Natural killer cell treated with Interleukin-12 subunit alpha and Interleukin-12 subunit beta and Interleukin-15 and Interleukin-18, amount 100 ng/mL, for 72 hours (primary cell): ENCODE measurements around the gene RNGTT. TPM values are rescaled to one million over a fixed set of nuclear protein-coding genes. Genes with fewer than 3 reads are reported as not detected.
A peak's percentile ranks its signal among the peaks of the same experiment; 100 is the strongest.
"Not testable (repeated sequence)": the region's sequence is repeated elsewhere in the genome, so short reads cannot be mapped to it uniquely, and the experiment has no call there.

ENCODE experiments used
- ATAC-seq, 2 donors: fragments of 150-1000 bp; cut with Tn5 transposase in 1 of 2; sonication (Bioruptor Pico), chemical (Tn5 transposase) in 1 of 2; 2 replicates each; pipeline ENCODE4 v1.10.0; 2021
- DNase-seq: peaks from one replicate; pipeline ENCODE4 v3.0.0; 2022; ENCODE audit warnings: low spot score
- H3K27ac Mint-ChIP-seq, 2 donors: 1 replicate in 1 of 2; 2 replicates in 1 of 2; pipeline ENCODE4 v1.8.0; 2022; ENCODE audit warnings: mixed read lengths in 2 of 2, mild to moderate bottlenecking in 1 of 2, moderate library complexity in 1 of 2
- H3K27me3 Mint-ChIP-seq, 2 donors: 1 replicate in 1 of 2; 2 replicates in 1 of 2; pipeline ENCODE4 v1.8.0; 2022; ENCODE audit warnings: mixed read lengths in 2 of 2
- H3K36me3 Mint-ChIP-seq: one replicate; pipeline ENCODE4 v1.8.0; 2022; ENCODE audit warnings: mixed read lengths
- H3K4me1 Mint-ChIP-seq, 2 donors: 1 replicate in 1 of 2; 2 replicates in 1 of 2; pipeline ENCODE4 v1.8.0; 2022; ENCODE audit warnings: low read depth in 2 of 2, mixed read lengths in 2 of 2, mild to moderate bottlenecking in 1 of 2
- H3K4me3 Mint-ChIP-seq: one replicate; pipeline ENCODE4 v1.8.0; 2022; ENCODE audit warnings: mixed read lengths
- H3K9me3 Mint-ChIP-seq: 2 replicates; pipeline ENCODE4 v1.8.0; 2022; ENCODE audit warnings: mixed read lengths
- total RNA-seq, 2 donors: library from RNA; stranded (reverse); gene quantifications; one replicate each; pipeline ENCODE4 v1.2.3, GENCODE V29; 2022

Gene RNGTT
- total RNA-seq, 2 donors from 2014 or later = 26.9 to 36.4 TPM

DNA sequence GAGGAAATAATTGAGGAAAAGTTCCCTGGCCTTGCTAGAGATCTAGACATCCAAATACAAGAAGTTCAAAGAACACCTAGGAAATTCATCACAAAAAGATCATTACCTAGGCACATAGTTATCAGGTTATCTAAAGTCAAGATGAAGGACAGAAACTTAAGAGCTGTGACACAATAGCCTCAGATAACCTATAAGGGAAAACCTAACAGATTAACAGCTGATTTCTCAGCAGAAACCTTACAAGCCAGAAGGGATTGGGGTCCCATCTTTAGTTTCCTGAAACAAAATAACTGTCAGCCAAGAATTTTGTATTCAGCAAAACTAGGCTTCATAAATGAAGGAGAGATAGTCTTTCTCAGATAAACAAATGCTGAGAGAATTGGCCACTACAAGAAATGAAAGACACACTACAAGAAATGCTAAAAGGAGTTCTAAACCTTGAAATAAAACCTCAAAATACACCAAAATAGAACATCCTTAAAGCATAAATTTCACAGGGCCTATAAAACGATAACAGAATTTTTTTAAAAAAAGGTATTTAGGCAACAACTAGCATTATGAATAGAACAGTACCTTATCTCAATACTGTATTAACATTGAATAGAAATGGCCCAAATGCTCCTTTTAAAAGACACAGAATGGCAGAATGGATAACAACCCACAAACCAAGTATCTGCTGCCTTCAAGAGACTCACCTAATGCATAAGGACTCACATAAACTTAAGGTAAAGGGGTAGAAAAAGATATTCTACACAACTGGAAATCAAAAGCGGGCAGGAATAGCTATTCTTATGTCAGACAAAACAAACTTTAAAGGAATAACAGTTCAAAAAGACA lies 9.7 kb downstream of the RNGTT start:
- peaks cover 30% of the 10 kb centered on the region for H3K36me3 Mint-ChIP-seq

GRCh38 chr6:88952065-88952704 lies 11.2 kb downstream of the RNGTT start:
- Mint-ChIP-seq H3K27me3 (no peaks in the 10 kb centered on the region), H3K4me3 (no peak overlapping the region), H3K4me1 (peaks cover 14 to 25% of the 10 kb centered on the region in 2 donors), H3K27ac (no peak overlapping the region), H3K36me3 (peaks cover 30% of the 10 kb centered on the region), H3K9me3 (peaks cover 8% of the 10 kb centered on the region)
- no peak for ATAC-seq
- no peak for DNase-seq

More for the DNA sequence above, 9.7 kb downstream of the RNGTT start:
- H3K27me3 Mint-ChIP-seq = no peaks in the 10 kb centered on the region
- peaks cover 8% of the 10 kb centered on the region for H3K9me3 Mint-ChIP-seq
- no peak for DNase-seq
- peaks cover 25 to 38% of the 10 kb centered on the region in 2 donors for H3K4me1 Mint-ChIP-seq
- ATAC-seq = no peak
- H3K27ac Mint-ChIP-seq = no peak overlapping the region
- no peak overlapping the region for H3K4me3 Mint-ChIP-seq

DNA sequence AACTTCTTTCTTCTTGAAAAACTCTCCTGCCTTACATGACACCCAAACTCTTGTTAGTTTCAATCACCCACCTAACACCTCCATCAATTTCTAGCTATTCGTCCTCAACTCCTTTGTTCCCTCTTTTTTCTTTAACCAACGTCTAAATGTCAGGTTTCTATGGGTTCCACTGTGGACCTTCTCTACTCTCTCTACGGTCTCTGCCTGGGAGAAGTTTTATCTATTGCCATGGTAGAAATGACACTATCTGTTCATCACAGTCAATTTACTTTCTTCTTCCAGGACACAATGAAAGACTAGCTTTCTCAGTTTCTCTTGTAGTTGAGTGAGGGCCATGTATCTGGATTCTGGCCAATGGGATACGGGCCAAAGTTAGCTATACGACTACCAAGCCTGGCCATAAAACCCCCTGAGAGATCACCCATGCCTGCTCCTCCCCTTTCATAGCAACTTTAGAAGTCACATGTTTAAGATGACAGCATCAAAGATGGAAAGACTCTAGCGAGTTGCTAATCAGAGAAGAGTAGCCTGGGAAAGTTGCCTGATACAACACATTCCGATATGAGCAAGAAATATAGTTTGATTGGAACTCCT lies 17.9 kb downstream of the RNGTT start:
- Mint-ChIP-seq H3K36me3 (peaks cover 5% of the 10 kb centered on the region), H3K9me3 (no peaks in the 10 kb centered on the region)

GRCh38 chr6:88933521-88933920 lies 29.9 kb downstream of the RNGTT start:
- Mint-ChIP-seq H3K4me3 (no peak overlapping the region), H3K36me3 (peaks cover 62% of the 10 kb centered on the region), H3K9me3 (peaks cover 9% of the 10 kb centered on the region), H3K27ac (no peak overlapping the region), H3K27me3 (no peaks in the 10 kb centered on the region), H3K4me1 (peaks cover 0 to 8% of the 10 kb centered on the region in 2 donors)
- ATAC-seq (no peak), DNase-seq (no peak)

More for the DNA sequence above, 17.9 kb downstream of the RNGTT start:
- ATAC-seq (no peak), DNase-seq (no peak)
- H3K4me3 Mint-ChIP-seq = no peak overlapping the region
- H3K27ac Mint-ChIP-seq = no peak overlapping the region
- no peaks in the 10 kb centered on the region for H3K27me3 Mint-ChIP-seq
- peaks cover 0 to 3% of the 10 kb centered on the region in 2 donors for H3K4me1 Mint-ChIP-seq

DNA sequence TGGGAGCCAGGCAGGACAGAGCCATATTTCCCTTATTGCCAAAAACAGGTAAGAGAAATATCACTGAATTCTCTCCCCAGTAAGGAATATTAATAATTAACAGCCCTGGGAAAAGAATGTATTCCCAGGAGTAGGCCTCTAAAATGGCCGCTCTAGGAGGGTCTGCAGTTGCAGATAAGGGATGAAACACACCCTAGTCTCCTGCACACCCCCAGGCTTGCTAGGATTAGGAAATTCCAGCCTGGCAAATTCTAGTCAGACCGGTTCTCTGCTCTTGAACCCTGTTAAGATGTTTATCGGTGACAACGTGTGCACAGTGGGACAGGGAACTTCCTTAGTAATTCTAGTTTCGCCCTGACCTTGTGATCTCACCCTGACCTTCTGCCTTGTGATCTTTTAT lies 31.4 kb downstream of the RNGTT start:
- peaks cover 49% of the 10 kb centered on the region for H3K36me3 Mint-ChIP-seq
- not testable (repeated sequence) for H3K4me1 Mint-ChIP-seq, H3K9me3 Mint-ChIP-seq, H3K4me3 Mint-ChIP-seq, DNase-seq, H3K27ac Mint-ChIP-seq, H3K27me3 Mint-ChIP-seq, ATAC-seq

- Mint-ChIP-seq H3K9me3 (no peaks in the 10 kb centered on the region), H3K36me3 (peaks cover 5% of the 10 kb centered on the region), H3K27ac (no peak overlapping the region), H3K4me1 (peaks cover 0 to 5% of the 10 kb centered on the region in 2 donors), H3K4me3 (no peak overlapping the region), H3K27me3 (no peaks in the 10 kb centered on the region)
- DNase-seq (no peak), ATAC-seq (no peak)
Measured at GRCh38 chr6:88922775-88923548, 40.5 kb downstream of the RNGTT start.

GRCh38 chr6:88921734-88922133 lies 41.7 kb downstream of the RNGTT start:
- Mint-ChIP-seq H3K27ac (no peak overlapping the region), H3K4me1 (peaks cover 0 to 5% of the 10 kb centered on the region in 2 donors), H3K36me3 (peaks cover 5% of the 10 kb centered on the region), H3K27me3 (no peaks in the 10 kb centered on the region), H3K9me3 (no peaks in the 10 kb centered on the region), H3K4me3 (no peak overlapping the region)
- no peak for DNase-seq
- ATAC-seq = no peak

- peaks cover 0 to 5% of the 10 kb centered on the region in 2 donors for H3K4me1 Mint-ChIP-seq
- H3K27ac Mint-ChIP-seq = no peak overlapping the region
- no peak for DNase-seq
Measured at GRCh38 chr6:88920774-88921733, 42.4 kb downstream of the RNGTT start.

GRCh38 chr6:88920088-88920487 lies 43.3 kb downstream of the RNGTT start:
- H3K27ac Mint-ChIP-seq = no peak overlapping the region
- no peak overlapping the region for H3K4me3 Mint-ChIP-seq
- H3K36me3 Mint-ChIP-seq = peaks cover 8% of the 10 kb centered on the region
- H3K27me3 Mint-ChIP-seq = no peaks in the 10 kb centered on the region
- ATAC-seq = no peak
- DNase-seq = no peak
- H3K9me3 Mint-ChIP-seq = no peaks in the 10 kb centered on the region
- peaks cover 0 to 5% of the 10 kb centered on the region in 2 donors for H3K4me1 Mint-ChIP-seq

More at GRCh38 chr6:88920774-88921733, 42.4 kb downstream of the RNGTT start:
- Mint-ChIP-seq H3K36me3 (peaks cover 5% of the 10 kb centered on the region), H3K4me3 (no peak overlapping the region), H3K9me3 (no peaks in the 10 kb centered on the region), H3K27me3 (no peaks in the 10 kb centered on the region)
- no peak for ATAC-seq

DNA sequence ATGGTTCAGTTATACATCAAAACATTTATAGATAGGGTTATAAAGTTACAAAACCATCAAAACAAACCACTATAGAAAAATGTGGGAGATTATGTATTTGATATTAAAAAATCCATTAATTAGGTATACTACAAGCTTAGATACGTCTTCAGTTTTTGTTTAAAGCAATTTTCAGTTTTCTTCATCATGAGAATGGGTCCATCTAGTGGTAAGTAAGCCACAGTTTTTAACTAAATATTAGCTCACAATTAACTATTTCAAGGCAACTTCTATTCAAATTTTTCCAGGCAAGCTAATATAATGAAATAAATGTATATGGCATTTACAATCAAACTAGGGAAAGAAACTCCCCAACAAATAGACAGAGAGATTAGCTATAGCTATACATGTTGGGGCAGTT lies 44.4 kb downstream of the RNGTT start:
- no peak overlapping the region for H3K4me3 Mint-ChIP-seq
- peaks cover 5 to 12% of the 10 kb centered on the region in 2 donors for H3K4me1 Mint-ChIP-seq
- DNase-seq (no peak), ATAC-seq (no peak)
- H3K36me3 Mint-ChIP-seq = peaks cover 11% of the 10 kb centered on the region
- peaks cover 4% of the 10 kb centered on the region for H3K9me3 Mint-ChIP-seq
- no peak overlapping the region for H3K27ac Mint-ChIP-seq
- no peaks in the 10 kb centered on the region for H3K27me3 Mint-ChIP-seq

DNA sequence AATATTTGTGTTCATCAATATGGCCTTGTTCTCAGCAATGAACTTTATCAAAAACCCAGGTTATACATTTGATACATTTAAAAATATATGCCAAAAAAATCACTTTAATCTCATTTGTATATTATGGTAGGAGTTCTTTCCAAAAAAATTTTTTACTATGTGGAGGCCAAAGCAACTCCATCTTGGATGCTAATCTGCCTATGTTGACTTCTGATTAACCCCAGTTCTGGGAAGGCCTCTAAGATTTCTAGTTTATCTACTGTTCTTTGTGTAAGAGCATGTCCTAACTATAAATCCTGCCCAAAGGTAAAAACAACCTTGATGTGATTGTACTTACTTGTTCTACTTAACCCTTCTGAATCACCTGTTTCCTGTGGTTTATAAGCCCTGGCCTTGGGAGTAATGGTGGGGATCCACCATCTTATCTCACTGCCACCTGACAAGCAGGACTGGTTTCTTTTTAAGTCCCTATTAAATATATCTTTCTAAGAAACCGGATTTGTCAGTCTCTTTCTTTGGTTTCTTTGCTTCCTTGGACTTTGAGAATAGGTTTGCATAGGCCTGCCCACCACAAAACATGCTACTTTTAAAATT lies 46.7 kb downstream of the RNGTT start:
- Mint-ChIP-seq H3K4me1 (peaks cover 18 to 28% of the 10 kb centered on the region in 2 donors), H3K36me3 (peaks cover 11% of the 10 kb centered on the region), H3K4me3 (no peak overlapping the region), H3K9me3 (peaks cover 4% of the 10 kb centered on the region), H3K27me3 (no peaks in the 10 kb centered on the region), H3K27ac (peak overlapping the region in 1 of 2 donors; percentile 29)
- no peak for ATAC-seq
- no peak for DNase-seq

DNA sequence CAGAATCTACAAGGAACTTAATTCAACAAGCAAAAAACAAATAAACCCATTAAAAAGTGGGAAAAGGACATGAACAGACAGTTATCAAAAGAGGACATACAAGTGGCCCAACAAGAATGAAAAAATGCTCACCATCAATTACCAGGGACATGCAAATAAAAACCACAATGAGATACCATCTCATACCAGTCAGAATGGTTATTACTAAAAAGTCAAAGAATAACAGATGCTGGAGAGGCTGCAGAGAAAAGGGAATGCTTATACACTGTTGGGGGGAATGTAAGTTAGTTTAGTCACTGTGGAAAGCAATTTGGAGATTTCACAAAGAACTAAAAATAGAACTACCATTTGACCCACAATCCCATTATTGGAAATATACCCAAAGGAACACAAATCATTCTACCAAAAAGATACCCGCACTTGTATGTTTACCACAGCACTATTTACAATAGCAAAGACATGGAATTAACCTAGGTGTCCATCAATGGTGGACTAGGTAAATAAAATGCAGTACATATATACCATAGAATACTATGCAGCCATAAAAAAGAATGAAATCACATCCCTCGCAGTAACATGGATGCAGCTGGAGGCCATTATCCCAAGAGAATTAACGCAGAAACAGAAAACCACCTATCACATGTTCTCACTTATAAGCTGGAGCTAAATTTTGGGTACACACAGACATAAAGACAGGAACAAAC lies 48.4 kb downstream of the RNGTT start:
- Mint-ChIP-seq H3K4me3 (no peak overlapping the region), H3K4me1 (peaks cover 31 to 33% of the 10 kb centered on the region in 2 donors), H3K27me3 (no peaks in the 10 kb centered on the region), H3K36me3 (peaks cover 11% of the 10 kb centered on the region), H3K27ac (no peak overlapping the region), H3K9me3 (peaks cover 4% of the 10 kb centered on the region)
- DNase-seq = no peak
- no peak for ATAC-seq
